K562 (cell line): ENCODE data around the gene HSD17B1. TPM values are rescaled to one million over a fixed set of nuclear protein-coding genes. Genes with fewer than 3 reads are reported as not detected.

Experiments
- CHCHD3 ChIP-seq: fragments of 250-450 bp; sonication (Bioruptor Pico); IDR thresholded peaks from 2 replicates; pipeline ENCODE4 v2.1.2; 2022; ENCODE audit warnings: mild to moderate bottlenecking
- CTBP1 ChIP-seq: fragments of 450-650 bp; IDR thresholded peaks from 2 replicates; pipeline ENCODE4 v1.6.1; 2016; ENCODE audit warnings: borderline replicate concordance
- DMBX1 ChIP-seq: fragments of 250-450 bp; sonication (Bioruptor Pico); IDR thresholded peaks from 2 replicates; pipeline ENCODE4 v1.8.0; 2022; ENCODE audit warnings: inconsistent platforms, mild to moderate bottlenecking, moderate library complexity, borderline replicate concordance
- E2F6 ChIP-seq, 2 experiments: IDR thresholded peaks; 2 replicates each; pipeline ENCODE4 v1.6.1; 2011; ENCODE audit warnings: borderline replicate concordance in 1 of 2, control low read depth in 1 of 2, low read depth in 1 of 2, low read length in 1 of 2, mild to moderate bottlenecking in 1 of 2, mixed read lengths in 1 of 2, moderate library complexity in 1 of 2; ENCODE audit not compliant: insufficient read depth in 1 of 2, insufficient read length in 1 of 2, poor library complexity in 1 of 2, severe bottlenecking in 1 of 2; ENCODE audit errors: extremely low read depth in 1 of 2
- HDAC6 ChIP-seq: IDR thresholded peaks from 2 replicates; pipeline ENCODE4 v1.6.1; 2012; ENCODE audit warnings: low read depth, mild to moderate bottlenecking, control low read depth, inconsistent platforms, low read length, moderate library complexity
- HNRNPL ChIP-seq: fragments of 200-400 bp; formaldehyde crosslinking; IDR thresholded peaks from 2 replicates; pipeline ENCODE4 v1.6.1; 2017; ENCODE audit warnings: low read depth, mild to moderate bottlenecking, low read length
- ILF3 ChIP-seq: fragments of 450-650 bp; IDR thresholded peaks from 2 replicates; pipeline ENCODE4 v1.6.1; 2018; ENCODE audit warnings: antibody characterized with exemption, mild to moderate bottlenecking, moderate library complexity, borderline replicate concordance
- JUN ChIP-seq, 2 experiments: sonication (generic) in 1 of 2; formaldehyde crosslinking in 1 of 2; IDR thresholded peaks; 2 replicates each; pipeline versions ENCODE4 v1.6.1 to v1.8.0; 2012 to 2022; ENCODE audit warnings: borderline replicate concordance in 2 of 2, mild to moderate bottlenecking in 2 of 2, improper control_type of control experiment in 1 of 2, low read depth in 1 of 2, low read length in 1 of 2, missing genetic modification reagents in 1 of 2
- JUND ChIP-seq, 2 experiments: IDR thresholded peaks; 2 replicates in 1 of 2; 3 replicates in 1 of 2; pipeline ENCODE4 v1.6.1; 2011; ENCODE audit warnings: borderline replicate concordance in 2 of 2, low read depth in 2 of 2, low read length in 2 of 2, improper control_type of control experiment in 1 of 2, missing biosample characterization in 1 of 2, missing genetic modification characterization in 1 of 2, missing genetic modification reagents in 1 of 2
- KLF10 ChIP-seq: fragments of 250-450 bp; sonication (Bioruptor Pico); IDR thresholded peaks from 2 replicates; pipeline ENCODE4 v1.6.1; 2021; ENCODE audit warnings: matching md5 sums
- L3MBTL2 ChIP-seq: fragments of 450-650 bp; IDR thresholded peaks from 2 replicates; pipeline ENCODE4 v1.6.1; 2016; ENCODE audit warnings: mild to moderate bottlenecking, moderate library complexity
- MXI1 ChIP-seq: IDR thresholded peaks from 2 replicates; pipeline ENCODE4 v1.6.1; 2011; ENCODE audit warnings: low read depth, mild to moderate bottlenecking, improper control_type of control experiment, low read length
- MYBL2 ChIP-seq, 2 experiments: fragments of 450-650 bp in 1 of 2; sonication (generic) in 1 of 2; formaldehyde crosslinking in 1 of 2; IDR thresholded peaks; 2 replicates each; pipeline versions ENCODE4 v1.6.1 to v1.8.1; 2017 to 2022; ENCODE audit warnings: borderline replicate concordance in 1 of 2, inconsistent platforms in 1 of 2, low read depth in 1 of 2, mild to moderate bottlenecking in 1 of 2, missing genetic modification reagents in 1 of 2, moderate library complexity in 1 of 2
- PHB ChIP-seq: fragments of 250-450 bp; sonication (Bioruptor Pico); IDR thresholded peaks from 2 replicates; pipeline ENCODE4 v1.5.0; 2021
- PRPF4 ChIP-seq: fragments of 200-400 bp; formaldehyde crosslinking; IDR thresholded peaks from one replicate; pipeline ENCODE4 v1.6.1; 2017; ENCODE audit warnings: low read length, low read depth, mild to moderate bottlenecking; ENCODE audit not compliant: insufficient read depth, poor library complexity, severe bottlenecking
- RFX1 ChIP-seq: fragments of 450-650 bp; IDR thresholded peaks from 2 replicates; pipeline ENCODE4 v1.6.1; 2016; ENCODE audit warnings: mild to moderate bottlenecking, moderate library complexity
- RFX7 ChIP-seq: fragments of 250-450 bp; sonication (Bioruptor Pico); IDR thresholded peaks from 2 replicates; pipeline ENCODE4 v1.5.1; 2021; ENCODE audit warnings: mild to moderate bottlenecking
- SMC3 ChIP-seq: conservative IDR thresholded peaks from 2 replicates; pipeline ENCODE4 v1.6.1; 2011; ENCODE audit warnings: low read depth, low read length, improper control_type of control experiment; ENCODE audit not compliant: insufficient read depth
- TOE1 ChIP-seq, 2 experiments: fragments of 450-650 bp in 1 of 2; sonication (generic) in 1 of 2; formaldehyde crosslinking in 1 of 2; IDR thresholded peaks; 2 replicates each; pipeline versions ENCODE4 v1.7.1 to v1.8.0; 2016 to 2022; ENCODE audit warnings: borderline replicate concordance in 2 of 2, mild to moderate bottlenecking in 2 of 2, antibody characterized with exemption in 1 of 2, inconsistent platforms in 1 of 2, low read depth in 1 of 2, missing genetic modification reagents in 1 of 2, moderate library complexity in 1 of 2
- ZBED1 ChIP-seq: IDR thresholded peaks from 2 replicates; pipeline ENCODE4 v1.6.1; 2014
- ZNF253 ChIP-seq: fragments of 250-450 bp; sonication (Bioruptor Pico); conservative IDR thresholded peaks from 2 replicates; pipeline ENCODE4 v1.6.1; 2021; ENCODE audit warnings: mild to moderate bottlenecking
- polyA plus RNA-seq, 8 experiments: library from polyadenylated mRNA; depleted of rRNA in 4 of 8; stranded (reverse) in 5 of 8; unstranded in 3 of 8; fragments of >200 nt; fragmentation: Nextera tagmentation in 2 of 8; fragmentation: Illumina TruSeq in 1 of 8; extraction: Ambion mirVana in 2 of 8; extraction: Trizol in 1 of 8; gene quantifications; 2 replicates each; pipeline versions ENCODE4 v1.2.1 to v1.2.3, GENCODE V29; 2011 to 2014; ENCODE audit warnings: inconsistent platforms in 1 of 8, missing spikeins in 1 of 8
- total RNA-seq, 7 experiments: library from RNA; depleted of rRNA in 6 of 7; stranded (reverse); fragments of >200 nt in 6 of 7; fragmentation: Illumina TruSeq in 2 of 7; extraction: Trizol in 2 of 7; gene quantifications; 2 replicates each; pipeline versions ENCODE4 v1.2.1 to v1.2.3, GENCODE V29; 2011 to 2021; ENCODE audit warnings: low replicate concordance in 1 of 7
- TF ChIP-seq, protein P1 (sequence below): fragments of 450-650 bp; IDR thresholded peaks from 2 replicates; pipeline ENCODE4 v1.6.1; 2014; ENCODE audit warnings: low read depth, mild to moderate bottlenecking, moderate library complexity, borderline replicate concordance
- TF ChIP-seq, protein P2 (sequence below): fragments of 450-650 bp; IDR thresholded peaks from 2 replicates; pipeline ENCODE4 v1.6.1; 2016; ENCODE audit warnings: low read depth, mild to moderate bottlenecking, moderate library complexity

HSD17B1 gene
- total and polyA plus RNA-seq, 9 of the 15 experiments (the other 6 are each of a cell fraction or from before 2014, with no cell fraction given), result 0.55 to 21.1 (median 3.6) TPM

DNA sequence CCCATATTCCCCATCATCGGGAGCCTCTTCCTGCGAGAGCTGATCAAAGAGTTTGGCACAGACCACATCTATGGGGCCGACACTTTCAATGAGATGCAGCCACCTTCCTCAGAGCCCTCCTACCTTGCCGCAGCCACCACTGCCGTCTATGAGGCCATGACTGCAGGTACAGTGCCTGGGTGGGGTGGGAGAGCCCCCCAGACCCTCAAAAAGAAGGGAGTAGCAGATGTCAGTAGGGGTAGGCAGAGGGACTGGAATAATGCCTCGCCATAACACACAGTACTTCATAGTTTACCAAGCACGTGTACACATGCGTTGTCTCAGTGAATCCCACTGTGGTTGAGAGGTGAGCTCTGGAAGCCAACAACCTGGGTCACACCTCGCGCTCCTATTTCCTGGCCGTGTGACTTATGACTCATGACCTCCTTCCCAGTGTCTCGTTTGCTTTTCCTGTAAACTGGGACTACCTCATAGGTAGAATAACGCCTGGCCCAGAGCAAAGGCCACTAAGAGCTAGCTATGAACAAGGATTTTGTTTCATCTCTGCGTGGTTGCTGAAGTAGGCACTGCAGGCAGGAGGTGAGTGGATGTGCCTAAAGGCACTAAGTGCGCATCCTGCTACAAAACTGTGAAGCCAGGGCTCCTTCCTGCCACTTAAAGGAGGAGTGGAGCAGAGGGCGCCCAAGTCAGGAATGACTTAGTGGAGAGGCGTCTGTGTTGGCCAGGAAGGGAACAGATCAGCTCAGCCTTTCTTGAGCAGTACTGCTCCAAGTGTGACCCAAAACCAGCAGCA lies 11.5 kb upstream of the HSD17B1 start (continued):
- TF ChIP-seq ZBED1 (no peak), ZNF253 (no peak), JUND (IDR thresholded peaks at IDR 0.05; ENCODE audit: borderline replicate concordance, low read depth, low read length) (peak; percentile 67; the same call in 1 of the 2 replicates), JUND (tag; IDR thresholded peaks at IDR 0.05; ENCODE audit: borderline replicate concordance, low read depth, low read length) (no peak), JUN (IDR thresholded peaks at IDR 0.05; ENCODE audit: borderline replicate concordance, low read depth, low read length) (0 out of 2 replicates have a peak, but pooled peaks have one; percentile 46), JUN (CRISPR knock-in tag; IDR thresholded peaks at IDR 0.05; ENCODE audit: borderline replicate concordance) (no peak), DMBX1 (CRISPR knock-in tag) (peak; percentile 33; the same call in 1 of the 2 replicates), KLF10 (CRISPR knock-in tag) (no peak), HDAC6 (no peak), MXI1 (no peak), E2F6 (IDR thresholded peaks at IDR 0.05; ENCODE audit: borderline replicate concordance in 1 of 2, extremely low read depth in 1 of 2, insufficient read depth in 1 of 2, insufficient read length in 1 of 2, low read depth in 1 of 2, low read length in 1 of 2, poor library complexity in 1 of 2, severe bottlenecking in 1 of 2) (peak in 1 of 2 experiments; percentile 30), PRPF4 (no peak), CTBP1 (no peak), RFX7 (no peak), CHCHD3 (CRISPR knock-in tag) (no peak), TOE1 (IDR thresholded peaks at IDR 0.05; ENCODE audit: borderline replicate concordance) (no peak), TOE1 (CRISPR knock-in tag; IDR thresholded peaks at IDR 0.05; ENCODE audit: borderline replicate concordance, low read depth) (no peak), ILF3 (no peak), L3MBTL2 (0 out of 2 replicates have a peak, but pooled peaks have one; percentile 40), SMC3 (no peak), HNRNPL (no peak), PHB (CRISPR knock-in tag) (no peak), MYBL2 (IDR thresholded peaks at IDR 0.05; ENCODE audit: low read depth) (no peak), MYBL2 (CRISPR knock-in tag; IDR thresholded peaks at IDR 0.05; ENCODE audit: borderline replicate concordance) (no peak), RFX1 (no peak)
- TF ChIP-seq, protein P1, sequence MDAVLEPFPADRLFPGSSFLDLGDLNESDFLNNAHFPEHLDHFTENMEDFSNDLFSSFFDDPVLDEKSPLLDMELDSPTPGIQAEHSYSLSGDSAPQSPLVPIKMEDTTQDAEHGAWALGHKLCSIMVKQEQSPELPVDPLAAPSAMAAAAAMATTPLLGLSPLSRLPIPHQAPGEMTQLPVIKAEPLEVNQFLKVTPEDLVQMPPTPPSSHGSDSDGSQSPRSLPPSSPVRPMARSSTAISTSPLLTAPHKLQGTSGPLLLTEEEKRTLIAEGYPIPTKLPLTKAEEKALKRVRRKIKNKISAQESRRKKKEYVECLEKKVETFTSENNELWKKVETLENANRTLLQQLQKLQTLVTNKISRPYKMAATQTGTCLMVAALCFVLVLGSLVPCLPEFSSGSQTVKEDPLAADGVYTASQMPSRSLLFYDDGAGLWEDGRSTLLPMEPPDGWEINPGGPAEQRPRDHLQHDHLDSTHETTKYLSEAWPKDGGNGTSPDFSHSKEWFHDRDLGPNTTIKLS, result no peak
- TF ChIP-seq, protein P2, sequence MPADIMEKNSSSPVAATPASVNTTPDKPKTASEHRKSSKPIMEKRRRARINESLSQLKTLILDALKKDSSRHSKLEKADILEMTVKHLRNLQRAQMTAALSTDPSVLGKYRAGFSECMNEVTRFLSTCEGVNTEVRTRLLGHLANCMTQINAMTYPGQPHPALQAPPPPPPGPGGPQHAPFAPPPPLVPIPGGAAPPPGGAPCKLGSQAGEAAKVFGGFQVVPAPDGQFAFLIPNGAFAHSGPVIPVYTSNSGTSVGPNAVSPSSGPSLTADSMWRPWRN, result no peak
